Measurements from ENCODE around the gene IFTAP. TPM values are rescaled to one million over a fixed set of nuclear protein-coding genes. Genes with fewer than 3 reads are reported as not detected.

Gene IFTAP
- total RNA-seq, 1 experiment from 2014 or later = 13.1 TPM

DNA sequence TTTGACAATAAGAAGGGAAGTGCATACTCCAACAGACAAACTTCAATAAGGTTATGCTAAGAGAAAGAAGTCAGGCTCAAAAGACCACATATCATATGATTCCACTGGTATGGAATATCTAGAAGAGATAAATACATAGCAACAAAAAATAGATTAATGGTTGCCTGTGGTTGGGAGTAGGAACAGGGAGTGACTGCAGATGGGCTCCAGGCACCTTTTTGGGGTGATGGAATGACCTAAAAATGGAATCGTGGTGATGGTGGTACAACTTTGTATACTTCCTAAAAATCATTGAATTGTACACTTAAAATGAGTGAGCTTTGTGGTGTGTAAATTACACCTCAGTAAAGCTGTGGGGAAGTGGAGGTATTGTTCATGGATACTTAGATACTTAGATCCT is 32.7 kb downstream of the IFTAP start:
- no TSS peak for BruUV-seq (replicated peaks)
- Mint-ChIP-seq H3K36me3 (ENCODE audit: insufficient read depth, unreplicated experiment) (peaks cover 6% of the 10 kb centered on the region), H3K27me3 (ENCODE audit: insufficient read depth, unreplicated experiment) (no peaks in the 10 kb centered on the region), H3K4me1 (ENCODE audit: insufficient read depth, unreplicated experiment) (no peaks in the 10 kb centered on the region), H3K27ac (ENCODE audit: low read depth, unreplicated experiment) (no peak overlapping the region), H3K4me3 (ENCODE audit: unreplicated experiment) (no peak overlapping the region), H3K9me3 (ENCODE audit: unreplicated experiment) (no peaks in the 10 kb centered on the region)
- no peak for DNase-seq (ENCODE audit: unreplicated experiment)
- CTCF ChIA-PET = interaction anchor here (0.9 to 1.4 kb wide), 2 partner anchors 45 to 50 kb away, joined by 3 read pairs; no protein-coding TSS in a partner anchor
- TF ChIP-seq, protein P1, sequence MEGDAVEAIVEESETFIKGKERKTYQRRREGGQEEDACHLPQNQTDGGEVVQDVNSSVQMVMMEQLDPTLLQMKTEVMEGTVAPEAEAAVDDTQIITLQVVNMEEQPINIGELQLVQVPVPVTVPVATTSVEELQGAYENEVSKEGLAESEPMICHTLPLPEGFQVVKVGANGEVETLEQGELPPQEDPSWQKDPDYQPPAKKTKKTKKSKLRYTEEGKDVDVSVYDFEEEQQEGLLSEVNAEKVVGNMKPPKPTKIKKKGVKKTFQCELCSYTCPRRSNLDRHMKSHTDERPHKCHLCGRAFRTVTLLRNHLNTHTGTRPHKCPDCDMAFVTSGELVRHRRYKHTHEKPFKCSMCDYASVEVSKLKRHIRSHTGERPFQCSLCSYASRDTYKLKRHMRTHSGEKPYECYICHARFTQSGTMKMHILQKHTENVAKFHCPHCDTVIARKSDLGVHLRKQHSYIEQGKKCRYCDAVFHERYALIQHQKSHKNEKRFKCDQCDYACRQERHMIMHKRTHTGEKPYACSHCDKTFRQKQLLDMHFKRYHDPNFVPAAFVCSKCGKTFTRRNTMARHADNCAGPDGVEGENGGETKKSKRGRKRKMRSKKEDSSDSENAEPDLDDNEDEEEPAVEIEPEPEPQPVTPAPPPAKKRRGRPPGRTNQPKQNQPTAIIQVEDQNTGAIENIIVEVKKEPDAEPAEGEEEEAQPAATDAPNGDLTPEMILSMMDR (IDR thresholded peaks at IDR 0.05; ENCODE audit: unreplicated experiment) = no peak
- POLR2A ChIA-PET = no interaction called here
- intact Hi-C loops (cut with micrococcal nuclease) = no loop called here

DNA sequence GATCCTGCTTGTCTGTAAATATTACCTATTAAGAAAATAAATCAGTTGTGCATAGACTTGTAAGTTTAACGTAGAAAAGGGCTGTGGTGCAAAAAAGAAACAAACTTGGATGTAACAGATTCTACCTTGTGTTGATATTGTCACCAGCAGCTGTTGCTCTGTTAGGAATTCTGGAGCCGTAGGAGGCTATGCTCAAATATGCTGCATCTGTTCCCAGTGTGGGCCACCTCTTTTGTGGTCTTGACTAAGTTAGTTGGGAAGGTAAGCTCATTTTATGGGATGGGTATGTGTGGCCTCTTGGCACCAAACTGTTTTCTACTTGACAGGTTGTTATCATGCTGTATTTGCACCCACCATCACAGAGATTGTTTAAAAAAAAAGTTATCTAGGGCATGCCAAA is 33.2 kb downstream of the IFTAP start:
- Mint-ChIP-seq H3K4me1 (ENCODE audit: insufficient read depth, unreplicated experiment) (no peaks in the 10 kb centered on the region), H3K27me3 (ENCODE audit: insufficient read depth, unreplicated experiment) (no peaks in the 10 kb centered on the region), H3K36me3 (ENCODE audit: insufficient read depth, unreplicated experiment) (peaks cover 6% of the 10 kb centered on the region), H3K27ac (ENCODE audit: low read depth, unreplicated experiment) (no peak overlapping the region), H3K4me3 (ENCODE audit: unreplicated experiment) (no peak overlapping the region), H3K9me3 (ENCODE audit: unreplicated experiment) (no peaks in the 10 kb centered on the region)
- ChIA-PET CTCF (interaction anchor here (0.5 to 1.4 kb wide), 4 partner anchors 44 to 63 kb away, joined by 3 to 6 read pairs (median 3); no protein-coding TSS in a partner anchor), POLR2A (no interaction called here)
- no TSS peak for BruUV-seq (replicated peaks)
- DNase-seq (ENCODE audit: unreplicated experiment) = no peak
- intact Hi-C loops (cut with micrococcal nuclease) = no loop called here
- TF ChIP-seq, protein P1 (IDR thresholded peaks at IDR 0.05; ENCODE audit: unreplicated experiment) = no peak

DNA sequence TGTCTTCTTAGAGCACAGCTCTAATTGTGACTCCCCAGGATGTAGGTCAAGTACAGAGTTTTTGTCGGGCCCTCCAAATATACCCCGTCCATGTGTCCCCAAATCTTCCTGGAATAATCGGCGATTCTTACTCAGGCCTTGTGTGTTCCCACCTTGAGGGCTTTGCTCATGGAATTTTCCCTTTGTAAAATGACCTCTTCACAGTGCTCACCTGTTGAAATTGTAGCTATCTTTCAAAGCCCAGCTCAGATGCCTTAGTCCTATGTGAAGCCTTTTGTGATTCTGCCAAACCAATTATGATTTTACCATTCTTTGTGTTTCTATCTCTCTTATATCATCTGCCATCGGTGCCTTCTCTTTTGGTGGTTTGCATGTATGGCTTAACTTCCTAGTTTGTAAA is 33.8 kb downstream of the IFTAP start:
- TF ChIP-seq, protein P1 (IDR thresholded peaks at IDR 0.05; ENCODE audit: unreplicated experiment) = no peak
- DNase-seq (ENCODE audit: unreplicated experiment) = no peak
- Mint-ChIP-seq H3K4me1 (ENCODE audit: insufficient read depth, unreplicated experiment) (no peaks in the 10 kb centered on the region), H3K27ac (ENCODE audit: low read depth, unreplicated experiment) (no peak overlapping the region), H3K4me3 (ENCODE audit: unreplicated experiment) (no peak overlapping the region), H3K9me3 (ENCODE audit: unreplicated experiment) (no peaks in the 10 kb centered on the region), H3K27me3 (ENCODE audit: insufficient read depth, unreplicated experiment) (no peaks in the 10 kb centered on the region), H3K36me3 (ENCODE audit: insufficient read depth, unreplicated experiment) (peaks cover 6% of the 10 kb centered on the region)
- intact Hi-C loops (cut with micrococcal nuclease) = no loop called here
- no TSS peak for BruUV-seq (replicated peaks)
- CTCF ChIA-PET = interaction anchor here (0.9 to 1.4 kb wide), 3 partner anchors 51 to 65 kb away, joined by 3 to 6 read pairs (median 3); no protein-coding TSS in a partner anchor
- POLR2A ChIA-PET = no interaction called here

GRCh38 chr11:36628765-36629244 is 34.5 kb downstream of the IFTAP start:
- CTCF ChIA-PET = interaction anchor here (0.6 to 0.9 kb wide), 2 partner anchors 65 to 463 kb away, joined by 3 to 4 read pairs; no protein-coding TSS in a partner anchor
- H3K4me1 Mint-ChIP-seq (ENCODE audit: insufficient read depth, unreplicated experiment) = no peaks in the 10 kb centered on the region
- intact Hi-C loops (cut with micrococcal nuclease) = no loop called here

More at GRCh38 chr11:36628765-36629244, 34.5 kb downstream of the IFTAP start:
- POLR2A ChIA-PET = no interaction called here
- H3K4me3 Mint-ChIP-seq (ENCODE audit: unreplicated experiment) = no peak overlapping the region
- H3K36me3 Mint-ChIP-seq (ENCODE audit: insufficient read depth, unreplicated experiment) = peaks cover 6% of the 10 kb centered on the region
- no peaks in the 10 kb centered on the region for H3K27me3 Mint-ChIP-seq (ENCODE audit: insufficient read depth, unreplicated experiment)
- H3K27ac Mint-ChIP-seq (ENCODE audit: low read depth, unreplicated experiment) = no peak overlapping the region
- no peak for DNase-seq (ENCODE audit: unreplicated experiment)
- BruUV-seq (replicated peaks) = no TSS peak
- no peaks in the 10 kb centered on the region for H3K9me3 Mint-ChIP-seq (ENCODE audit: unreplicated experiment)
- TF ChIP-seq, protein P1 (IDR thresholded peaks at IDR 0.05; ENCODE audit: unreplicated experiment) = no peak
